ENCODE measurements around the gene CACNA1F.
A peak's percentile ranks its signal among the peaks of the same experiment; 100 is the strongest.

Gene CACNA1F

DNA sequence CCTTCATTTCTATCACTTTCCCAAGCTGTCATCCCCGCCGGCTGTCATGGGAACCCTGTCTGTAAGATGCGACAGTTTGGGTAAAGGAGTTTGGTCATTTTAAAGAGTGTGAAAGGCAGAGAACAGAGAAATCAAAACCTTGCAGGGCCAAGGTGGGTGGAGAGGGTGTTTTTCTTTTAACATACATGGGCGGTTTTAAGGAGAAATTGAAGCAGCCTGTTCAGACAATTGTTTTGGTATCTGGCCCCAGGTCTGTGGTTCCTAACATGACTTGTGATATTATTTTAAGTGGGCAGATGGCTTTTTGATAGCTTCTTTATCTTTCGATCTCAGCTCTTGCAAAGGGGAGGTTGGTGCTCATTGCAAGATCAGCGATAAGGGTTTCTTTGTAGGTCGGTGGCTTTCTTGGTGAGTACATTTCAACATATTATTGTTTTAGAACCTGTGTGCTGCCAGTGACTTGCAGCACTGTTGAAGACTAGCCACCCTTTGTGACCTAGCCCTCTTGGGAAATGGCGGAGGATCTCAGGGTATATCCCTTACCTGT, 40.1 kb upstream of the CACNA1F start:
- no peak for TF ChIP-seq CTCF (IDR thresholded peaks at IDR 0.05; ENCODE audit: low read depth, low read length, missing control alignments)
- DNase-seq (ENCODE audit: extremely low read depth, low read depth) = no peak
- H3K4me3 ChIP-seq (replicated peaks; ENCODE audit: low read depth, low read length) = no peak overlapping the region

- DNase-seq (ENCODE audit: extremely low read depth, low read depth) = no peak
- TF ChIP-seq CTCF (IDR thresholded peaks at IDR 0.05; ENCODE audit: low read depth, low read length, missing control alignments) = no peak
- H3K4me3 ChIP-seq (replicated peaks; ENCODE audit: low read depth, low read length) = no peak overlapping the region
Measured at GRCh38 chrX:49272421-49272820, 39.3 kb upstream of the CACNA1F start.

- no peak for TF ChIP-seq CTCF (IDR thresholded peaks at IDR 0.05; ENCODE audit: low read depth, low read length, missing control alignments)
- H3K4me3 ChIP-seq (replicated peaks; ENCODE audit: low read depth, low read length) = no peak overlapping the region
- no peak for DNase-seq (ENCODE audit: extremely low read depth, low read depth)
Measured at GRCh38 chrX:49271341-49271740, 38.2 kb upstream of the CACNA1F start.

DNA sequence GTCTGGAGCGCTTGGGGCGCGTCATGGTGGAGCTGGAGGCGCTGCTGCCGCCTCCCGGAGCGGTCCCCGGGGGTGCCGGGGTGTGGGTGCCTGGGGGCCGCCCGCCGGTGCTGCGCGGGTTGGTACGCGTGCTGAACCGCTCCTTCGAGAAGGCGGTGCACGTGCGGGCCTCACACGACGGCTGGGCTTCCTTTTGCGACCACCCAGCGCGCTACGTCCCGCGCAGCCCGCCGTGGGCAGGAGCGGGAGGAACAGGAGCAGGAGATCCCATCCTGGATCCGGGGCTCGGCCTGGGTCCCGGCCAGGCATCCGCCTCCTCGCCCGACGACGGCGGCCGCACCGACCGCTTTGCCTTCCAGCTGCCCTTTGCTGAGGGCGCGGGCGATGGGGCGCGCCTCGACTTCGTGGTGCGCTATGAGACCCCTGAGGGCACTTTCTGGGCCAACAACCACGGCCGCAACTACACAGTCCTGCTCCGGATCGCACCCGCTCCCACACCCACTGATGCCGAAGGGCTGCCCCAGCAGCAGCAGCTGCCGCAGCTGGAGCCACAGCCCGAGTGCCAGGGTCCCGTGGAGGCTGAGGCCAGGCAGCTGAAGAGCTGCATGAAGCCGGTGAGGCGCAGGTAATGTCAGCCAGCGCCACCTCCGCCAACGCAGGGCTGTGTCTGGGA, 37.2 kb upstream of the CACNA1F start:
- H3K4me3 ChIP-seq (replicated peaks; ENCODE audit: low read depth, low read length) = peak overlapping the region; percentile 49
- TF ChIP-seq CTCF (IDR thresholded peaks at IDR 0.05; ENCODE audit: low read depth, low read length, missing control alignments) = no peak
- DNase-seq (ENCODE audit: extremely low read depth, low read depth) = no peak

DNA sequence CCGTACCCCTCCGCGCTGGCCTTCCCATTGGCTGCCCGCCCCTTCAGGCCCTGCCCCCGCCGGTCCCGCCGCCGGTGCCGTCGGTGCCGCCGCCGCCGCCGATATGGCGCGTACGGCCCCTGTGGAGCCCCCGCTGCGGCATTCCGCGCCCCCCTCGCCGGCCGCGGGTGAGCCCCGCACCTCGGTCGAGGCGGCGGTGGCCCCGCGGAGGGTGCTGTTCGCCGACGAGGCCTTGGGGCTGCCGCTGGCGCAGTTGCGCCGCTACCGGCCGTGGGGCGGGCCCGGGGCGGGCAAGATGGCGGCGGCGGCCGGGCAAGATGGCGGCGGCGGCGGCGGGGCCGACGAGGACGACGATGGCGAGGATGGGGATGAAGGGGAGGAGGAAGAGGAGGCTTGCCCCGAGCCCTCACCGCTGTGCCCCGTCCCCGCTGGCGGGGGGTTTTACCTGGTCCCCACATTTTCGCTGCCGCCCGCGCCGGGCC, 36.7 kb upstream of the CACNA1F start, which contains the start of gene PPP1R3F:
TSS of gene PPP1R3F (plus strand) at position 27 of the 482 bp plus-strand sequence. CDS start at position 104, 77 bp downstream.
- peak within 1 kb of the TSS; percentile 49 for H3K4me3 ChIP-seq (replicated peaks; ENCODE audit: low read depth, low read length)
- no peak for TF ChIP-seq CTCF (IDR thresholded peaks at IDR 0.05; ENCODE audit: low read depth, low read length, missing control alignments)
- no peak for DNase-seq (ENCODE audit: extremely low read depth, low read depth)

DNA sequence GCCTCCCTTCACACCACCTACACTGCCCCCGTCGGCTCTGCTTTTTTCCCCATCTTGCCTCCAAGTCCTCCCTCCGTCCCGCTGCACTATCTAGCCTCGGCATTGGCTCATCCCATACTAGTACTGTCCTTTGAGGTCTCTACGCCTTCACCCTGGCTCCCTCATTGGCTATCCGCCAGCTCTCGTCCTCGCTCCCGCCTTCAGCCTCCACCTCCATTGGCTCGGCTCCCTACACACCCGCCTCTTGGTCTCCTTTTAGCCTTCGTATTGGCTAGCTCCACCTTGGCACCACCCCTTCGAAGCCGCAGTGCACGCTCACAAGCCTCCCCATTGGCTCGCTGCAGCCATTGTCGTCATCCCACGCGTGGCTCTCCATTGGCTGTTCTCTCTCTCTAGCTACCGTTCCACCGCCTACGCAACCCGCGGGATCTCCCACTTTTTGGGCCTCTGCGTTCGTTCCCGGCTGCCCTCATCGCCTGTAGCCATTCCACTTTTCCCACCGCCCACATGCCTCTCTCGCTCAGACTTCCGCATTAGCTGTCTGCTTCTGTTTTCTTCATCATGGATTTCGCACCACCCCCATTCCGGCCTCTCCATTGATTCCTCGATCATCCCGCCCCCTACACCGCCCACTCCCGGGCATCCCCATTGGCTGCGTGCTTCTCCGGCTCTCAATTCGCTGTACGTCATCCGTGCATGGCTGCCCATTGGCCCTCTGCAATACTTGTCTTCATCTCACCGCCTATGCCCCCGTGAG, 36.0 kb upstream of the CACNA1F start:
- TF ChIP-seq CTCF (IDR thresholded peaks at IDR 0.05; ENCODE audit: low read depth, low read length, missing control alignments) = no peak
- DNase-seq (ENCODE audit: extremely low read depth, low read depth) = peak; percentile 89

More for the DNA sequence above, 36.0 kb upstream of the CACNA1F start:
- H3K4me3 ChIP-seq (replicated peaks; ENCODE audit: low read depth, low read length) = peak overlapping the region; percentile 49

All from HFF-Myc (cell line).